ENCODE data around the gene PCLO.

The PCLO gene

DNA sequence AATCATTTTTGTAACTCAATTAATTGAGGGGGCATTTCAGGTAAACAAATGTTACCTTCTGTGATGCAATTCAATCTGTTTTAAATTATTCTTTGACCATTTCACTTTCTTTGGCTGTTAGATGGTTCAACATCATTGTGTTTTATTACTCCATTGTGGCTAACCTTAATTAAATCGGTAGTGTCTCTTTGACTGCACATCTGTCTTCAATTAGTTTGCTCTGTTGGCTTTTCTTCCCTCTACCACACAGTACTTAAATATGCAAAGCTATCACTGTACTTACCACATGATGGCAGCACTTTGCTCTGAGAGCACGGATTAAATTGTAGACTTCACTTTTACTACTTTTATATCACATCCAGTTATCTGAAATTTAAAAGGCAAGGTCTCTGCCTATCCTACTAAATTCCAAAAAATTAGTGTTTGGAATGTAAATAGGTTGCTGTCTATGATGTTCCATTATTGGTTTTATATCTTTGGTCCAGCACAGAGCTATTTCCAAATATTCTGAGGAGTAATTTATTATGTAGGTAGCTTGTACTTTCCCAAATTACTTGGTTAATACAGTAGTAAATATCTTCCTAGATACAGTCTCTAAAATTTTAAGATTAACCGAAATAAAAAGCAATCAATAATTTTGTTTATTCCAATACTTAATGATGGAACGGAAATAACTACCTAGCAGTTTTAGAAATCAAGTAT is 352.0 kb downstream of the PCLO start:
- DNase-seq, result peak; percentile 38

- no peak for DNase-seq
These were observed 354.1 kb downstream of the PCLO start for GRCh38 chr7:82808633-82809032.

DNA sequence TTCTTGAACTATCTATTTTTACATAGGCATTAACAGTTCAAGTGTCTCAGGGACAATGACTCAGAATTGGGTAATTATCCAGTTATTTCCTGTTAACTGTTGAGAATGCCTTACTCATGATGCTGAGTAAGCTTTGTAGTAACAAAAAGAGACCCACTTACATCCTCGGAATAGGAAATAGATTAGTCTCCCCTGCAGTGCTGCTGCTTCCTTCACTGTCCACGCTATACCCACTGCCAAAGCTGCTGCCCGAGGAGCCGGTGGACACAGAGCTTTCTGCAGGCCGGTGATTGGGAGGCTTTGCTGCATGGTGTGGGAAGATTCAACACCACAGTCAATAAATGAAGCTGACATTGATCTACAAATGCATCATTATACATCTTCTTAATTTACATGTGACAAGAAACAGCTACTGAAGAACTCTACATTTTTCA is 357.1 kb downstream of the PCLO start:
- DNase-seq, result peak; percentile 77

GRCh38 chr7:82803411-82803810 is 359.3 kb downstream of the PCLO start:
- DNase-seq, result no peak

DNA sequence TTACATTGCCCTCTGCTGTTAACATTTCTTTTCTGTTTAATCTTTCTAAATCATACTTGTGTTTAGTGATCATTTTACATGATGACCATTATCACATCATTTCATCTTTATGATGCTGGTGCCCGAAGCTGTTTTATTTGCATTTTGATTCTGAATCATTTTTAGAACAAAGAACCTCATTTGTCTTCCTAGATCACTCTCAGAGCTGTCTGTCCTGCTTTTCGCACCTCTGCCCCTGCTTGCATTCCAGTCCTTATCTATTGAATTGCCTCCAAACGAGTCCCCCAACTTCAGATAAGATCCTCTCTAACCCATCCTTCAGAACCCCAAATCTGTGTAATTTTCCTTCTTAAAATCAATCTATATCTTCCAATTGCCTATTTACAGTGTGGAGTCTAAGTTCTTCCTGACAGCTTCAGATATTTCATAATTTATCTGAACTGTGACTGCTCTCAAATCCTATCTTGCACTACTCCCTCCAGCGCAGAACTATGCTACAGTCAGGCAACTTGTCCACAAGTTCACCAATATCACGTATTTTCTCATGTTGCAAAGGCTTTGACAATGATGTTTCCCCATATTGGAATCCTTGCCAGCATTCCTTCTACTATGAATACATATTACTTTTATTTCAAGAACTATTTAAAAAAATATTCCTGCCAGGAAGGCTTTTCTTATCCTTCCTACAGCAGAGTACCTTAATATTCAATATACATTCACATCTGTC is 372.6 kb downstream of the PCLO start:
- no peak for DNase-seq

DNA sequence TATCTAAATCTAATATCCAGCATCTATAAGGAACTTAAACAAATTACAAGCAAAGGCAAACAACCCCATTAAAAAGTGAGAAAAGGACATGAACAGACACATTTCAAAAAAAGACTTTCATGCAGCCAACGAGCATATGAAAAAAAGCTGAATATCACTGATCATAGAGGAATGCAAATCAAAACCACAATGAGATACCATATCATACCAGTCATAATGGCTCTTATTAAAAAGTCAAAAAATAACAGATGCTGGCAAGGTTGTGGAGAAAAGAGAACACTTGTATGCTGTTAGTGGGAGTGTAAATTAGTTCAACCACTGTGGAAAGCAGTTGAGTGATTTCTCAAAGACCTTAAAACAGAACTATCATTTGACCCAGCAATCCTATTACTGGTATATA is 384.7 kb downstream of the PCLO start:
- no peak for DNase-seq

DNA sequence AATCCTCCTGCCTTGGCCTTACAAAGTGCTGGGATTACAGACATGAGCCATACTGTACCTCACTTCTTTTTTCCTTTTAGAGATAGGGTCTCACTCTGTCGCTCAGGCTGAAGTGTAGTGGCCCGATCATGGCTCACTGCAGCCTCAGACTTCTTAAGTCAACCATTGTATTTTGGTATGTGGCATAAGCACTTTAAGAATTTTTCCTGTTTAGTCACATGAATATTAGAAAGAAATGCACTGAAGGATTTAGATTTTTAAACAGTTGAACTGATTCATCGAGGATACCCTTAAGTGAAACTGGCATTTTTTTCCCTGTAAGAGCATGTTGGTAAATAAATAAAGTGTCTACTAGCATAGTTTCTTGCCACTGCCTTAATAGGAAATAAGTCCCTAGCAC is 399.8 kb downstream of the PCLO start:
- no peak for DNase-seq

GRCh38 chr7:82760831-82761230 is 401.9 kb downstream of the PCLO start:
- no peak for DNase-seq

DNA sequence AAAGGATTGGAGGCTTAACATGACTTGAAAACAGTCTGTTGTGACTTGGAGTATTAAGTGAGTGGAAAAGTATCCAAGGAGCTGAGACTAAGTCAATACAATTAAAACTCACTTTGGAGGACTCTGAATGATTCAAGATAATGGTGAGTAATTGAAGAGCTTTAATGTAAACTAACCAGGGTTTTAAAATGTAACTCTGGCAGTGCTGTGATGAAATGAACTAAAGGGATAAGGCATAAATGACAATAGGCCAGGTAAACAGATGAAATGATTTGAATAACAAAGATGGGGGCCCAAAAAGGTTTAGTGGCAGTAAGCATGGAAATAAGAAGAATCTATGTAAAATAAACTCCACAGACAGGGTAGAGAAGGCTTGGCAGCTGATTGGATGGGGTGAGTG is 402.6 kb downstream of the PCLO start:
- DNase-seq, result no peak

GRCh38 chr7:82755705-82756551 is 406.8 kb downstream of the PCLO start:
- peak; percentile 94 for DNase-seq

GRCh38 chr7:82750007-82750406 is 412.7 kb downstream of the PCLO start:
- DNase-seq, result no peak

DNA sequence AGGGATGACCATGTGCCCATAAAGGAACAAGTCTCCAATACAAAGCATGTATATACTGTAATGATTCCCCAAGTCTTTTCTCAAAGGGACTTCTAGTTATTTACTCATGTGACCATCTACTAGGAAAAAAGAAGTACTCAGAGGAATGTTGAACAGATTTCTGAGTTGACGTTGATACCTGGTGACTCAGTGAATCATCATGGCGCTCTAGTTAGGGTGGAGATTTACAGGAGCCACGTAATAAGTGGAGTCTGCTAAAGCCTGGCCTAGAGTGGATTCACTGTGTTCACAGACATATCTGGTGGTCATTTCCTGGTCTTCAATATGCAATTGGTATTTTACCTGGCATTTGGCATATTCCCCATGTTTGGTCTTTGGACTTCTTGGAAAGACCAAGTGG is 416.9 kb downstream of the PCLO start:
- no peak for DNase-seq

DNA sequence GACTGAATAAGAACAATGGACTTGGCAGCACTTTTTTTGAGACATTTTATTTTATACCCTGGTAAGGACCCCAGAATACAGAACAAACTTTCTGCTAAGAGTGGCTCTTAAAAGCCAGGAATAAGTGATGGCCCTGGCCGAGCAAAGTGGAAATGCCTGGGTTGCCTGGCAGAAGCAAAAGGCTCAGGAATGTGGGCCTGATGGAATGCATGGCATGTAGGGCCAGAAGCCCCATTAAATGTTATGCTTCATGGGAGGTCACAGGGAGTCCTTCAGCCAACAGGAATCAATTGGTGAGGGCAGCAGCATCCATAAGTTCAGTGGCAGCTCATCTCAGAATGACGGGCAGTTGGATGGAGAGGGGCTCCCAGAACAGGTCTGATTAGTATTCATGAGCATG is 417.6 kb downstream of the PCLO start:
- no peak for DNase-seq

- no peak for DNase-seq
These were observed 420.5 kb downstream of the PCLO start for GRCh38 chr7:82742163-82742562.

DNA sequence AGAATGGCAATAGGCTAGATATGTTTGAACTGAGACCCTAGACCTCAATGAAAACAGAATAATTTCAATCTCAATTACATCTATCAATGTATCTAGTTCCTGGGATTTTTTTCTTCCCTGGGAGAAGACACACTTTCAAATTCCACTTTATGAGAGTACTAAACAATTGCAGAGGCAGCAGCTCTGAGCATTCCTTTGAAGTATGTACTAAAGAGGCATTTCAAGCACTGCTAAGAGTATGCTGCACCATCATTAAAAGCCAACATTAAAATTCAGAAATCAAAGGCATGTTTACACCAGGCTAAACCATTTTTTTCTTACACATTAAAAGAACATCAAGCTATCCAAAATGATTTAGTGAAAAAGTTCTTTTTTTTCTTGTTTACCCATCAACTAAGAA is 421.2 kb downstream of the PCLO start:
- no peak for DNase-seq

DNA sequence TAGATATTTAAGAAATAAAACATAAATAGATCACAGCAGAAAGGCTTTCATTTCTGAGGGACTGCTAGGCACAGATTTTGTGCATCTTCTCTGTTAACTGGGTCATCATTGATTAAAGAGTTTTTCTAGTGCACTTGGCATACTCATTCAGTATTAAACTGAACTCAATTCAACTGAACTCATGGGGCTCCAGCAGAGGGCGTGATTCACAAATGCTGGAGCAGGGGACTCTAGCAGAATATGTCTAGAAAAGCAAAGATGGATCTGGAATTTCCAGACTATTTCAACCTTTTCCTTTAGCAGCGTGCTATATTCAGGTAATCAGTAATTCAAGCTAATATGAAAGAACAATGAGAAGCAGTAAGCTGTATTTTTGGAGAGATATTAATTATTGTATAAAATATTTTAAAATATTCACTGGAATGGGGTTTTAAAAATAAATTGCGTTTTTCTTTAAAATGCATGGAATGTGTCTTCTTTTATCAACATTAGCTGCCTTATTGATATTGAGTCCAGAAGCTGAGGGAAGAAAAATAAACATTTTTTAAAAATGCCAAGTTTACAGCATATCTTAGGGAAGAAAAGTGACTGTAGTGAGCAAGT is 422.3 kb downstream of the PCLO start:
- peak; percentile 36 for DNase-seq

GRCh38 chr7:82736633-82737032 is 426.1 kb downstream of the PCLO start:
- no peak for DNase-seq

DNA sequence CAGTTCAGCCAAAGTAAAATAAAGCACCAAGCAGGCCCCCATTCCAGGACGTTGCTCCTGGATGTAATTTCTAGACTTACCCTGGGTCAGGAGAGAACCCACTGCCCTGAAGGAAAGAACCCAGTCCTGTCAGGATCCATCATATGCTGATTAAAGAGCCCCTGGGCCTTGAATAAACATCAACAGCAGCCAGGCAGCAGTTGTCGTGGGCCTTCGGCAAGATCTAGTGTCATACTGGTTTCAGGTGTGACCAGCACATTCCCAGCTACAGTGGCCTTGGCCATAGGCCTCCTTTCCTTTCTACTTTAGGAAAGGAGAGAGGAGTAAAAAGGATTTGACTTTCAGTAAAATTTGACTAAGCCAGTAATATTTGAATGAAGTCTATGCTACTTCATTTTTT is 430.0 kb downstream of the PCLO start:
- no peak for DNase-seq

DNA sequence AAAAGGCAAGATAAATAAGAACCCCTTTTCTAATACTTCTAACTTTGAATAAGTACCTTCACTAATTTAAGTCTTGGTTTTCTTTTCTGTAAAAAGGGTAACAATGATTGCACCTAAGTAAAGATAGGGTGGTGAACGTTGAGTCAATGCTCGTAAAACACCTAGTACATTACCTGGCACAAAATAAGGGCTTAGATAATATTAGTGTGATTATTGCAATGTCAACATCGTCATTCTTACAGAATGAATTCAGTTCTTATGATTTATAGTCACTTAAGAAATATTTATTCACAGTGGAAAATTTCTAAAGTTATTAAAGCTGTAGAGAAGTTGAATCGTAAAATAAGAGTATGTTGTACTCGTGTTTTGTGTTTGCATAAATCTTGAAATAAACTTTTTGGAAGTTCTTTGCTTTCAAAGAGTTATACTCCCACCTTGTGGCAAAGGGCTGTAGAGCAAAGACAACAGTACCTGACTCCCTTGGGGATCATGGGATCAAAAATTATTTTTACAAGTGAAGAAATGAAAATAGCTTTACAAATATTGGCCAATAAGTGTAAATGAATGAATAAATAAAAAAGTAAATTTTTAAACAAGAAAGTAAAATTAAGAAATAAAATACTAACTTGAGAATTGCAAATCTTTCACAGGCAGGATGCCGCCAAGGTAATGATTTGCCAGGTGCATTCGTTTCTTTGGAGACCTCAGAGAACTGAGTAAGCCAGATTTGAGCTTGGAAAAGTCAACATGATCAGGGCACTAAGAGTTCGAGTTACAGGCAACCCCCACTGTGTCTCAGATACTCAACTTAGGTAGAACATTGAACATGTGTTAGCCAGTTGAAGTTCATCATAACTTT is 433.3 kb downstream of the PCLO start:
- peak; percentile 64 for DNase-seq

GRCh38 chr7:82726038-82726800 is 436.5 kb downstream of the PCLO start:
- no peak for DNase-seq

GRCh38 chr7:82723411-82723810 is 439.3 kb downstream of the PCLO start:
- DNase-seq, result no peak

DNA sequence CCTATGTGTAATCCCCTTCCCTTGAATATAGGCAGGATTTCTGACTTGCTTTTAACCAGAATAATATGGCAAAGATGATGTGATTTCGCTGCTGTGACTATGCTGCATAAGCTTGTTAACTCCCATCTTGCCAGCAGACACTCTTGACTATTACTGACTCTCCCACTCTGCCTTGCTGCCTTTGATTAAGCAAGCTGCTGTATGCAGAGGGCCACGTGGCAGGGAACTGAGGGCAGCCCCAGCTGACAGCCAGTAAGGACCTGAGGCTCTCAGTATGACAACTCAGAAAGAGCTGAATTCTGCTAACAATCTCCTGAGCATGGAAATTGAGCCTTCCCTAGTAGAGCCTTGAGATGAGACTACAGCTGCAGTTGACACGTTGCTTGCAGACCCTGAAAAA is 439.7 kb downstream of the PCLO start:
- peak; percentile 80 for DNase-seq

All from NCI-H2227 treated with DMSO at 0.1 percent for 48 hours (cell line).